Uterus (tissue), 4 donors: ENCODE data around the gene ZBTB5. TPM values are rescaled to one million over a fixed set of nuclear protein-coding genes. Genes with fewer than 3 reads are reported as not detected.

Experiments
- DNase-seq, 2 donors: peaks; one replicate each; pipeline ENCODE4 v3.0.0-alpha.2; 2019 to 2020
- H3K27ac ChIP-seq, 2 donors: fragments of 200-600 bp; sonication (generic); 1 replicate in 1 of 2; 2 replicates in 1 of 2; pipeline ENCODE4 v1.5.1; 2016 to 2018
- H3K27me3 ChIP-seq, 2 donors: fragments of 200-600 bp; sonication (generic); one replicate each; pipeline ENCODE4 v1.5.1; 2018 to 2019; ENCODE audit warnings: control low read depth in 1 of 2
- H3K36me3 ChIP-seq, 2 donors: fragments of 200-600 bp; sonication (generic); one replicate each; pipeline ENCODE4 v1.5.1; 2019; ENCODE audit warnings: control low read depth in 1 of 2
- H3K4me1 ChIP-seq, 2 donors: fragments of 200-600 bp; sonication (generic); one replicate each; pipeline ENCODE4 v1.5.1; 2018 to 2019; ENCODE audit warnings: control low read depth in 1 of 2
- H3K4me3 ChIP-seq, 2 donors: fragments of 200-600 bp; sonication (generic); 1 replicate in 1 of 2; 2 replicates in 1 of 2; pipeline ENCODE4 v1.5.1; 2018 to 2019; ENCODE audit warnings: mild to moderate bottlenecking in 1 of 2
- H3K9me3 ChIP-seq, 2 donors: fragments of 200-600 bp; sonication (generic); one replicate each; pipeline ENCODE4 v1.5.1; 2019; ENCODE audit warnings: control low read depth in 1 of 2
- CTCF ChIP-seq, 4 experiments: fragments of 200-600 bp in 2 of 4; fragments of 450-650 bp in 2 of 4; sonication (generic) in 2 of 4; IDR thresholded peaks; one replicate each; pipeline ENCODE4 v1.5.1; 2016 to 2019; ENCODE audit warnings: antibody characterized with exemption in 4 of 4, mild to moderate bottlenecking in 2 of 4, moderate library complexity in 1 of 4
- POLR2A ChIP-seq, 2 donors: fragments of 450-650 bp; IDR thresholded peaks; one replicate each; pipeline ENCODE4 v1.6.1; 2016; ENCODE audit warnings: antibody characterized with exemption in 2 of 2, mild to moderate bottlenecking in 1 of 2, moderate library complexity in 1 of 2
- intact Hi-C: fragments of 100-400 bp; cut with DNase I; formaldehyde crosslinking; loops from one replicate; pipeline ENCODE4 v1.15.1; 2023; ENCODE audit warnings: low total_unique reads
- total RNA-seq, 4 donors: library from RNA; depleted of rRNA in 3 of 4; stranded (reverse); fragments of >200 nt in 3 of 4; gene quantifications; one replicate each; pipeline versions ENCODE4 v1.1.0 to v1.2.4, GENCODE V29; 2014 to 2023
- donor health status: DM: yes; HTN: yes; CAD: no.

The ZBTB5 gene
- total RNA-seq, 4 donors from 2014 or later: 6.5 to 22.0 (median 13.3) TPM

- TF ChIP-seq CTCF (IDR thresholded peaks at IDR 0.05) (no peak), POLR2A (IDR thresholded peaks at IDR 0.05) (no peak)
- no peak overlapping the region for H3K4me3 ChIP-seq
- intact Hi-C loops: no loop called here
- no peaks in the 10 kb centered on the region for H3K27me3 ChIP-seq
- H3K9me3 ChIP-seq: no peaks in the 10 kb centered on the region
- H3K4me1 ChIP-seq: no peaks in the 10 kb centered on the region
- no peak for DNase-seq
- H3K27ac ChIP-seq: no peak overlapping the region
- H3K36me3 ChIP-seq: no peaks in the 10 kb centered on the region
These were observed 73.0 kb downstream of the ZBTB5 start for GRCh38 chr9:37392272-37392671.

- no peaks in the 10 kb centered on the region for H3K27me3 ChIP-seq
These were observed 74.5 kb downstream of the ZBTB5 start for GRCh38 chr9:37390759-37391158.

More at GRCh38 chr9:37390759-37391158, 74.5 kb downstream of the ZBTB5 start:
- no peak for DNase-seq
- Histone ChIP-seq H3K9me3 (no peaks in the 10 kb centered on the region), H3K36me3 (no peaks in the 10 kb centered on the region), H3K4me1 (no peaks in the 10 kb centered on the region), H3K4me3 (no peak overlapping the region), H3K27ac (no peak overlapping the region)
- TF ChIP-seq CTCF (IDR thresholded peaks at IDR 0.05): no peak
- intact Hi-C loops: no loop called here

Other genes starting within 250 kb of the ZBTB5 start
- 100 to 1,000 TPM in 2 of 4 donors, 10 to 100 TPM in 2; 81.7 to 135 (median 112) TPM for gene GRHPR, start 42.8 kb downstream of the ZBTB5 start, total RNA-seq
- 10 to 100 TPM; 13.2 to 42.7 (median 35.8) TPM for gene POLR1E, start 20.5 kb upstream of the ZBTB5 start, total RNA-seq
- 10 to 100 TPM in 1 of 4 donors, 1 to 10 TPM in 2, not detected in 1; 2.8 to 12.9 (median 9.4) TPM for gene FBXO10, start 110.9 kb upstream of the ZBTB5 start, total RNA-seq
- gene TOMM5, start 127.1 kb upstream of the ZBTB5 start, total RNA-seq: 100 to 1,000 TPM in 2 of 4 donors, 10 to 100 TPM in 2; 58.1 to 136 (median 94.7) TPM
- under 1 TPM in 1 of 4 donors, not detected in 3; 0.21 TPM for gene FRMPD1, start 185.5 kb upstream of the ZBTB5 start, total RNA-seq